Left ventricle myocardium inferior (tissue), 1 donor: ENCODE measurements around the gene MRAP. TPM values are rescaled to one million over a fixed set of nuclear protein-coding genes. Genes with fewer than 3 reads are reported as not detected.

Source experiments
- DNase-seq: peaks from one replicate; pipeline ENCODE4 v3.0.0-alpha.2; 2020
- H3K27ac ChIP-seq: fragments of 200-600 bp; replicated peaks from 2 replicates; pipeline ENCODE4 v1.8.0; 2021
- H3K27me3 ChIP-seq: fragments of 200-600 bp; 2 replicates; pipeline ENCODE4 v1.8.0; 2021; ENCODE audit warnings: low read depth
- H3K36me3 ChIP-seq: fragments of 200-600 bp; 2 replicates; pipeline ENCODE4 v1.8.0; 2021
- H3K4me1 ChIP-seq: fragments of 200-600 bp; 2 replicates; pipeline ENCODE4 v1.8.0; 2021
- H3K4me3 ChIP-seq: fragments of 200-600 bp; 2 replicates; pipeline ENCODE4 v1.8.0; 2021; ENCODE audit warnings: mild to moderate bottlenecking, moderate library complexity
- H3K9me3 ChIP-seq: fragments of 200-600 bp; replicated peaks from 2 replicates; pipeline ENCODE4 v1.8.0; 2021
- intact Hi-C: fragments of 100-400 bp; cut with micrococcal nuclease; formaldehyde crosslinking; loops from one replicate; pipeline ENCODE4 v1.11.0; 2022
- long read RNA-seq: library from polyadenylated mRNA; unstranded; transcript quantifications from one replicate; pipeline ENCODE4 v2.0.0, GENCODE V29; 2021
- total RNA-seq: library from RNA; stranded (reverse); fragmentation: NEBNext Ultra II Directional; extraction: Animal tissue kit (Norgen Biotek cat#: 25700); gene quantifications from one replicate; pipeline ENCODE4 v1.2.1, GENCODE V29; 2021
- TF ChIP-seq, protein P1 (sequence below): fragments of 200-600 bp; IDR thresholded peaks from 2 replicates; pipeline ENCODE4 v1.8.0; 2021; ENCODE audit warnings: antibody characterized with exemption, mild to moderate bottlenecking, borderline replicate concordance
- donor health status: DM: no; HTN: yes; CAD: no; lungs with severe emphysema.

Gene MRAP
- not detected for total RNA-seq
- long read RNA-seq: 0 reads

DNA sequence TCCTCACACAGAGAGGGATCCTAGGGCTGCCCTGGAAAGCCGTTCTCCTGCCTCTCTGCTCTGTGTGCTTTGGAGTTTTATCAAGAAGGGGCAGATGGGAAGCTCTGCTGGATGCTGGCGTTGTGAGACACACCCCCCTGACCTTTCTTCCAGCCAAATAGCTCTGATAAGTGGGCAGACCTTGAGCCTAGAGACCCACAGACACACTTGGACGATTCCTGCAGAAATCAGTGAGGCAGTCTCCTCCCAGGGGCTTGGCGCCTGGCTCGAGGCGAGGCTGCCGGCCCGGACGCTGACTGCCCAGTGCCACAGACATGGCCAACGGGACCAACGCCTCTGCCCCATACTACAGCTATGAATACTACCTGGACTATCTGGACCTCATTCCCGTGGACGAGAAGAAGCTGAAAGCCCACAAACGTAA lies at the start of gene MRAP:
TSS of gene MRAP (plus strand) at position 198 of the 424 bp plus-strand sequence. CDS start at position 315, 117 bp downstream.
- no peak within 1 kb of the TSS for H3K4me3 ChIP-seq
- no peak within 1 kb of the TSS for H3K27ac ChIP-seq
- no peak for DNase-seq
- intact Hi-C loops: no loop called here
- H3K9me3 ChIP-seq: no peaks in the 10 kb centered on the region
- peaks cover 7% of the 10 kb centered on the region for H3K36me3 ChIP-seq
- no peaks in the 10 kb centered on the region for H3K27me3 ChIP-seq
- H3K4me1 ChIP-seq: no peaks in the 10 kb centered on the region
- TF ChIP-seq, protein P1, sequence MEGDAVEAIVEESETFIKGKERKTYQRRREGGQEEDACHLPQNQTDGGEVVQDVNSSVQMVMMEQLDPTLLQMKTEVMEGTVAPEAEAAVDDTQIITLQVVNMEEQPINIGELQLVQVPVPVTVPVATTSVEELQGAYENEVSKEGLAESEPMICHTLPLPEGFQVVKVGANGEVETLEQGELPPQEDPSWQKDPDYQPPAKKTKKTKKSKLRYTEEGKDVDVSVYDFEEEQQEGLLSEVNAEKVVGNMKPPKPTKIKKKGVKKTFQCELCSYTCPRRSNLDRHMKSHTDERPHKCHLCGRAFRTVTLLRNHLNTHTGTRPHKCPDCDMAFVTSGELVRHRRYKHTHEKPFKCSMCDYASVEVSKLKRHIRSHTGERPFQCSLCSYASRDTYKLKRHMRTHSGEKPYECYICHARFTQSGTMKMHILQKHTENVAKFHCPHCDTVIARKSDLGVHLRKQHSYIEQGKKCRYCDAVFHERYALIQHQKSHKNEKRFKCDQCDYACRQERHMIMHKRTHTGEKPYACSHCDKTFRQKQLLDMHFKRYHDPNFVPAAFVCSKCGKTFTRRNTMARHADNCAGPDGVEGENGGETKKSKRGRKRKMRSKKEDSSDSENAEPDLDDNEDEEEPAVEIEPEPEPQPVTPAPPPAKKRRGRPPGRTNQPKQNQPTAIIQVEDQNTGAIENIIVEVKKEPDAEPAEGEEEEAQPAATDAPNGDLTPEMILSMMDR: no peak

GRCh38 chr21:32249511-32250280 lies 49.0 kb upstream of the MRAP start:
- Histone ChIP-seq H3K27me3 (no peaks in the 10 kb centered on the region), H3K4me3 (no peak overlapping the region), H3K36me3 (no peaks in the 10 kb centered on the region), H3K27ac (no peak overlapping the region), H3K4me1 (peaks cover 19% of the 10 kb centered on the region), H3K9me3 (no peaks in the 10 kb centered on the region)
- no peak for DNase-seq
- intact Hi-C loops: loop anchor here (10.0 kb wide), 1 partner anchor 465 kb away; no protein-coding TSS in a partner anchor
- TF ChIP-seq, protein P1: no peak

DNA sequence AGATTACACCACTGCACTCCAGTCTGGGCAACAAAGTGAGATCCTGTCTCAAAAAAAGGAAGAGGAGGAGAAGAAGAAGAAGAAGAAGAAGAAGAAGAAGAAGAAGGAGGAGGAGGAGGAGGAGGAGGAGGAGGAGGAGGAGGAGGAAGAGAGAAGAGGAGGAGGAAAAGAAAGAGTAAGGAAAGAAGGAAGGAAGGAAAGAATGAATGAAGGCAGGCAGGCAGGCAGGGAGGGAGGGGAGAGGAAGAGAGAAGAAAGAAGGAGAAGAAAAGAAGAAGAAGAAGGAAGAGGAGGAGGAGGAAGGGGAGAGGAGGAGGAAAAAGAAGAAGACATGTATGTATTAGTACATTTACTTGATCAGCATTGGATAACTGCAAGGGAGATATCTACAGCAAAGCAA lies 46.5 kb upstream of the MRAP start:
- no peaks in the 10 kb centered on the region for H3K36me3 ChIP-seq
- no peak for DNase-seq
- H3K27me3 ChIP-seq: no peaks in the 10 kb centered on the region
- H3K4me3 ChIP-seq: no peak overlapping the region
- H3K4me1 ChIP-seq: peaks cover 30% of the 10 kb centered on the region
- H3K27ac ChIP-seq: no peak overlapping the region
- intact Hi-C loops: loop anchor here (10.0 kb wide), 1 partner anchor 467 kb away; no protein-coding TSS in a partner anchor
- no peaks in the 10 kb centered on the region for H3K9me3 ChIP-seq
- TF ChIP-seq, protein P1: no peak

DNA sequence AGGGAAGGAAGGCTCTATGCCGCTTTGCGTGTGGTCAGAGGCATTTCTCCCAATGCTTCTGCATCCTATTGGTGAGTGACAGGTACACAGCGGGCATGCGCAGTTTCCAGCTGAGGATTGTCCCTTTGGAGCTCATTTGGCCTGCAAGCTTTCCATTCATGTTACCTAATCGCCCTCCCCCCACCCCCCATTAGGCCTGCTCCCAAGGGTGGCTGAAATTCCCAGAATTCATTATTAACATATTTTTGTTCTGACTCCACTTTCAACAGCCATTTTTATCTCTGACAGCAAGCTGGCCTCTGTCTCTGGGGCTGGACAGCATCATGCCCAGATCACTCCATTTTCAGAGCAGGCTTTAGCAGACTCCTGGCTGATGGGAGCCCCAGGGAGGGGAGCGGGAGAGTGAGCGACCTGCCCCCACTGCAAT lies 45.4 kb upstream of the MRAP start:
- no peaks in the 10 kb centered on the region for H3K27me3 ChIP-seq
- TF ChIP-seq, protein P1: no peak
- peak; percentile 53 for DNase-seq
- H3K36me3 ChIP-seq: no peaks in the 10 kb centered on the region
- H3K4me3 ChIP-seq: no peak overlapping the region
- no peak overlapping the region for H3K27ac ChIP-seq
- H3K4me1 ChIP-seq: peaks cover 41% of the 10 kb centered on the region
- intact Hi-C loops: loop anchor here (10.0 kb wide), 1 partner anchor 468 kb away; no protein-coding TSS in a partner anchor
- H3K9me3 ChIP-seq: no peaks in the 10 kb centered on the region

DNA sequence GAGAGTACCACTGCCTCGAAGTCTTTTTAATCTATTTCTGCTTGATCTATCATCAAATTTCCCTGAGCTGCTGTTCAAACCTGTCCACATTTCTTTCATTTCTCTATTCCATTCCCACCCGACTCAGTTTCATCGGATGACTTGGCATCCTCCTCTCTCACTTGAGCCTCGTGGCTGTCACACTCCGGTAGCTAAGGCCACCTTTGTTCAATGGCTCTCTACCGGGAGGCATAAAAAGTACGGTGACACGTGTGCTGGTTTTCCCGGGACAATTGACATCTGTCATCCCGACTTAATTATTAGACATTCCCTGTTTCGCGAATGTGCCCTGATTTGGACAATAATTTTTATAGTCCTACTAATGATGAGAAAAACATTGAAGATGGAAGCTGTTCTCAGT lies 42.4 kb upstream of the MRAP start:
- DNase-seq: no peak
- Histone ChIP-seq H3K27me3 (no peaks in the 10 kb centered on the region), H3K4me3 (no peak overlapping the region), H3K27ac (peak overlapping the region; percentile 9), H3K36me3 (no peaks in the 10 kb centered on the region), H3K4me1 (peaks cover 34% of the 10 kb centered on the region), H3K9me3 (no peaks in the 10 kb centered on the region)
- TF ChIP-seq, protein P1: no peak
- intact Hi-C loops: loop anchor here (5.0 to 10.0 kb wide), 2 partner anchors 389 to 471 kb away; no protein-coding TSS in a partner anchor
